ENCODE measurements around the gene EGLN1.

The EGLN1 gene

DNA sequence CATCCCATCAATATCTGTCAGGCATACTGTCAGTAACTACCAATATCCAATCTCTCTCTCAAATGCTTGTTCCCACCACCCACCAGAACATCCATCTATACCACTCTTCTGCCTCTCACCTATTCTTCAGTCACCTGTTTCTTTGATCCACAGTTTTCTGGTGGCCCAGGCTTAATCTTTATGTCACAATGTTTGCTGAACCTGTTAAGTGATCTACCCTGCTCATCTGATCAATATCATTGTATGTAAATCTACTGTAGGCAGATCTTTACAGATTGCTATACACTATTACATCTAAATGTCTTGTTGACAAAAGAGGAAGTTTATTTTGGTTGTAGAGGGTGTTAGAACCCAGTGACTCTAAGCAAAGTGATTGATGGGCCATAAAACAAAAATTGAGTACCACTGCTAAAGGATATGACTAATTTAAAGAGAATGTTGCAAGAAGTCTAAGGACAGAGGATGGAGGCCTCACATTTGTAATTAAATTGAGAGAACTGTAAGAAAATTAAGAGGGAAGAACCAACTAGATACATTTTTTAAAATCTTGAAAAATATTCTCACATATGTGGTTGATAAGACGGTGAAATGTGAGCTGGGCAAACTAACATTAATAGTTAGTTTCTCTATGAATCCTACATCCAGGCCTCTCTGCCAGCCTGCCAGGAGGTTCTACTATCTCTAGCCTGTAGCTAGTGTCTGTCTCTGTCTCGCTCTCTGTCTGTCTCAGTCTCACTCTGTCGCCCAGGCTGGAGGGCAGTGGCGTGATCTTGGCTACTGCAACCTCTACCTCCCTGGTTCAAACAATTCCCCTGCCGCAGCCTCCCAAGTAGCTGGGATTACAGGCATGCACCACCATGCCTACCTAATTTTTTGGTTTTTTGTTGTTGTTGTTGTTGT, 34.1 kb downstream of the EGLN1 start:
- DNase-seq (ENCODE audit: low read depth, low spot score), result no peak
- H3K4me3 ChIP-seq (ENCODE audit: low read depth, low read length), result no peak overlapping the region
- TF ChIP-seq, protein P1, sequence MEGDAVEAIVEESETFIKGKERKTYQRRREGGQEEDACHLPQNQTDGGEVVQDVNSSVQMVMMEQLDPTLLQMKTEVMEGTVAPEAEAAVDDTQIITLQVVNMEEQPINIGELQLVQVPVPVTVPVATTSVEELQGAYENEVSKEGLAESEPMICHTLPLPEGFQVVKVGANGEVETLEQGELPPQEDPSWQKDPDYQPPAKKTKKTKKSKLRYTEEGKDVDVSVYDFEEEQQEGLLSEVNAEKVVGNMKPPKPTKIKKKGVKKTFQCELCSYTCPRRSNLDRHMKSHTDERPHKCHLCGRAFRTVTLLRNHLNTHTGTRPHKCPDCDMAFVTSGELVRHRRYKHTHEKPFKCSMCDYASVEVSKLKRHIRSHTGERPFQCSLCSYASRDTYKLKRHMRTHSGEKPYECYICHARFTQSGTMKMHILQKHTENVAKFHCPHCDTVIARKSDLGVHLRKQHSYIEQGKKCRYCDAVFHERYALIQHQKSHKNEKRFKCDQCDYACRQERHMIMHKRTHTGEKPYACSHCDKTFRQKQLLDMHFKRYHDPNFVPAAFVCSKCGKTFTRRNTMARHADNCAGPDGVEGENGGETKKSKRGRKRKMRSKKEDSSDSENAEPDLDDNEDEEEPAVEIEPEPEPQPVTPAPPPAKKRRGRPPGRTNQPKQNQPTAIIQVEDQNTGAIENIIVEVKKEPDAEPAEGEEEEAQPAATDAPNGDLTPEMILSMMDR (IDR thresholded peaks at IDR 0.05; ENCODE audit: low read depth, low read length), result no peak
- in situ Hi-C loops (cut with HindIII; ENCODE audit: low sequenced_read_pairs), result no loop called here

DNA sequence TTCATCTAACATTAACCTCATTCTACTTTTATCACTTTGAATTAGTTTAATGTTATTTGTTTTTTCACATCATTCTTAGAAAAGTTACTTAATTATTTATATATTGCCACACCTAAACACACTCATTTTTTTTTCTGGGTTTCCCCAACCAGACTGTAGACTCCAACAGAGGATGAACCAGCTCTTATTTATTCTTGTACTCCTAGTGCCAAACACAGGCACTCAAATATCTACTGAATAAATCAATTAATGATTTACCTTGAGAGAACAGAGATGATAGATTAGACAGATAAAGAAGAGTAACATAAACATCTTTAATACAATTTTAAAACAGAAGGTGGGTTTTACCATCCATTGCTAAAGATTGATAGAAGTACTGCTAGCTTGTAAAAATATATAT, 35.6 kb downstream of the EGLN1 start:
- no peak for DNase-seq (ENCODE audit: low read depth, low spot score)
- in situ Hi-C loops (cut with HindIII; ENCODE audit: low sequenced_read_pairs), result no loop called here
- H3K4me3 ChIP-seq (ENCODE audit: low read depth, low read length), result no peak overlapping the region
- TF ChIP-seq, protein P1 (IDR thresholded peaks at IDR 0.05; ENCODE audit: low read depth, low read length), result no peak

DNA sequence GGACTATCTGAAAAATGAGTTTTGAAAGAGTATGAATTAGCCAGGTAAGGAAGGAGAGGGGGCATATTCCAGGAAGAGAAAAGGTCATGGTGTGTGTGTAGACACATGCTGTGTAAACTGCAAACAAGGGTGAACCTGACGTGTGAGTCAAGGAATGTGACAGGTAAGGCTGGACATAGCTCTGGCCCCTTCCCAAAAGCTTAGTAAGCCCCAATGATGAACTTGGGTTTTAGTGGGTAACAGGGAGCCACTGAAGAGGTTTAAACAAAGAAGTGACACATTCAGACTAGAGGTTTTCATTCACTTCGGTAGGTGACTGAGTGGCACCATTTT, 36.7 kb downstream of the EGLN1 start:
- no peak for DNase-seq (ENCODE audit: low read depth, low spot score)
- no peak overlapping the region for H3K4me3 ChIP-seq (ENCODE audit: low read depth, low read length)
- in situ Hi-C loops (cut with HindIII; ENCODE audit: low sequenced_read_pairs), result no loop called here
- TF ChIP-seq, protein P1 (IDR thresholded peaks at IDR 0.05; ENCODE audit: low read depth, low read length), result no peak

DNA sequence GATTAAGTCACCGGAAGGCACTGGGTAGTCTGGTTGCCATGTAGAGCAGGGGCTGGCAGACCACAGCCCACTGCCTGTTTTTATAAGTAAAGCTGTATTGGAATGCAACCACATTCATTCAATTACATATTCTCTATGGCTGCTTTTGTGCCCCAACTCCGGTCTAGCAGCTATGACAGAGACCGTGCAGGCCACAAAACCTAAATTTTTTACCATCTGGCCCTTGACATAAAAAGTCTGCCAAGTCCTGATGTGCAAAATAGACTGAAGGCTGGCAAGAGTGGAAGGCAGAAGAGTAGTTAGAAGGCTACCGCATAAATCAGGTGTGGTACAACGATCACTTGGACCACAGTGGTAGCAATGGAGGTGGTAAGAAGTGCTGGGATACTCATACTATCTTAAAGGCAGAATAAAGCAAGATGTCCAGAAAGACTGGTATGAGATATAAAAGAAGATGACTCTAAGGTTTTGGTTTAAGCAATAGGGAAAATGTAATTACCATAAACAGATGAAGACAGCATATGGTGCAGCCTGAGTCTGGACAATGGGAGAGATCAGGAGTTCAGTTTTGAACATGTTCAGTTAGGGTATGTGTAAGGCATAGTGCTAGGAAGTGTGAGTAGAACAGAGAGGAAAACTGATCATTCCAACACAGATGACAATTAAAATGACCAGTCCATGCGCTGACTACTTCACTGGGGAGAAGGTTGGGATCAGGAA, 37.2 kb downstream of the EGLN1 start:
- in situ Hi-C loops (cut with HindIII; ENCODE audit: low sequenced_read_pairs), result no loop called here
- no peak overlapping the region for H3K4me3 ChIP-seq (ENCODE audit: low read depth, low read length)
- TF ChIP-seq, protein P1 (IDR thresholded peaks at IDR 0.05; ENCODE audit: low read depth, low read length), result no peak
- no peak for DNase-seq (ENCODE audit: low read depth, low spot score)

DNA sequence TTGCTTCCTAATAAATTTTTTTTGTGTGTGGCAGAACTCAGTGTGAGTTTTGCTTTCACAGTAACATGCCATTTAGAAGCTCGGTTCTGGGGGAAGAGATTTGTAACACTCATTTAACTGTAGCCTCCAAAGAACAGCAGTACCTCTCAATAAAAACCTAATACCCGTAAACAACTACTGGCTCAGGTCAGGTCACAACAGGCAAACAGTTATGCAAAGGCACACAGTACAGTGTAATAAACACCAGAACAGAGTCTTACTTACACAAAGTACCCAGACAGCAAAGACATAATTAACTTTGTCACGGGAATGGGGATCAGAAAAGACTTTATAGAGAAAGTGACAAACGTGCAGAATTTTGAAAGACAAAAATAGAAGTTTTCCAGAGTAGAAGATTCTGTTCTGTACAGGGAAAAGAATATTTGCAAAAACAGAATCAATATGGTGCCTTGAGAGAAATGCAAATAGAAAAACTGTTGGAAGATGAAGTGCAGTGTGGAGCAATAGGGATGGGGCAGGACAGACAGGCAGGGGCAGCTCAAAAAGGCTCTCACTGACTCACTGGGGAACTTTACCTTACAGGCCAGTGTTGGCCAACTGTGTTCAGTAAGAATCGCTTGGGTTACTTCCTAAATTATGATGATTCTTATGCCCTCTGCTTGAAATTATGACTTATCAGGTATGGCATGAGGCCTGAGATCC, 38.8 kb downstream of the EGLN1 start:
- DNase-seq (ENCODE audit: low read depth, low spot score), result no peak
- H3K4me3 ChIP-seq (ENCODE audit: low read depth, low read length), result no peak overlapping the region
- TF ChIP-seq, protein P1 (IDR thresholded peaks at IDR 0.05; ENCODE audit: low read depth, low read length), result no peak
- in situ Hi-C loops (cut with HindIII; ENCODE audit: low sequenced_read_pairs), result no loop called here

DNA sequence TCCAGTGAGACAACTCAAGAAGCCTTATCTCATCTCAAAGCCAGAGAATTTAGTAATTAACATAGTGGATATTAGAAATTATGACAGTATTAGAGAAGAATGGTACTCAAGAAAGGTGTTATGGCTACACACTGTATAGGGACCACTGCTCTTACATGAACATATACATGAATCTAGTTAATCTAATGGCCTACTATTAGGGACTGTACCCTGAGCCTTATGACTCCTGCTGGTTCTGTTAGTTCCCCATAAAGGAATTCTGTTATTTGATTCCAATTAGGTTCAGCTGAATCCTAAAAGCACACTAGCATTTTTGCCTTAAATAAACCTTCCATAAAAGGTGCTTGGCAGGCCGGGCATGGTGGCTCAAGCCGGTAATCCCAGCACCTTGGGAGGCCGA, 39.7 kb downstream of the EGLN1 start:
- no peak overlapping the region for H3K4me3 ChIP-seq (ENCODE audit: low read depth, low read length)
- no peak for DNase-seq (ENCODE audit: low read depth, low spot score)
- TF ChIP-seq, protein P1 (IDR thresholded peaks at IDR 0.05; ENCODE audit: low read depth, low read length), result no peak
- in situ Hi-C loops (cut with HindIII; ENCODE audit: low sequenced_read_pairs), result no loop called here
